Measurements from ENCODE around the gene POLRMT. TPM values are rescaled to one million over a fixed set of nuclear protein-coding genes. Genes with fewer than 3 reads are reported as not detected.

POLRMT gene
- total RNA-seq, 1 donor from 2014 or later, result 35.5 TPM

DNA sequence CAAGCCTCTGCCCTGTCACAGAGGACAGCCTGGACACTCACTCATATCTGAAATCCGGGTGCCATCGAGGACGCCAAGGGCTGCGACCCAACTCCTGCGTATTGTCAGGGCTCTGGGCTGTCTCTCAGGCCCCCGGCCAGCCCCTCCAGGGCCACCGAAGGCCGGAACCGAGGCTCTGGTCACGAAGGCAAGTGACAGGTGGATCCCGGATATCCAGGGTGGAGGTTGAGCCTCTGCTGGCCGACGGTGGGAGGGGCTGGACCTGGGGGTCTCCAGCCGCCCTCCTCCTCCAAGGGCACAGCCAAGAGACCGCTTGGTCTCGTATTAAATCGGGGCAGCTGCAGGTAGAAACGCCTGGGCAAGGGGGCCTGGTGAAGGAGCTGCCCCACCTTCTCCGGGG is 24.3 kb upstream of the POLRMT start:
- H3K36me3 Mint-ChIP-seq (ENCODE audit: low read depth), result no peaks in the 10 kb centered on the region
- DNase-seq (ENCODE audit: low spot score), result no peak
- H3K27me3 Mint-ChIP-seq (ENCODE audit: low read depth), result no peaks in the 10 kb centered on the region
- TF ChIP-seq, protein P1, sequence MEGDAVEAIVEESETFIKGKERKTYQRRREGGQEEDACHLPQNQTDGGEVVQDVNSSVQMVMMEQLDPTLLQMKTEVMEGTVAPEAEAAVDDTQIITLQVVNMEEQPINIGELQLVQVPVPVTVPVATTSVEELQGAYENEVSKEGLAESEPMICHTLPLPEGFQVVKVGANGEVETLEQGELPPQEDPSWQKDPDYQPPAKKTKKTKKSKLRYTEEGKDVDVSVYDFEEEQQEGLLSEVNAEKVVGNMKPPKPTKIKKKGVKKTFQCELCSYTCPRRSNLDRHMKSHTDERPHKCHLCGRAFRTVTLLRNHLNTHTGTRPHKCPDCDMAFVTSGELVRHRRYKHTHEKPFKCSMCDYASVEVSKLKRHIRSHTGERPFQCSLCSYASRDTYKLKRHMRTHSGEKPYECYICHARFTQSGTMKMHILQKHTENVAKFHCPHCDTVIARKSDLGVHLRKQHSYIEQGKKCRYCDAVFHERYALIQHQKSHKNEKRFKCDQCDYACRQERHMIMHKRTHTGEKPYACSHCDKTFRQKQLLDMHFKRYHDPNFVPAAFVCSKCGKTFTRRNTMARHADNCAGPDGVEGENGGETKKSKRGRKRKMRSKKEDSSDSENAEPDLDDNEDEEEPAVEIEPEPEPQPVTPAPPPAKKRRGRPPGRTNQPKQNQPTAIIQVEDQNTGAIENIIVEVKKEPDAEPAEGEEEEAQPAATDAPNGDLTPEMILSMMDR (IDR thresholded peaks at IDR 0.05), result no peak
- H3K9me3 Mint-ChIP-seq (ENCODE audit: low read depth), result no peaks in the 10 kb centered on the region
- peaks cover 24% of the 10 kb centered on the region for H3K4me1 Mint-ChIP-seq (ENCODE audit: low read depth)
- H3K4me3 Mint-ChIP-seq (ENCODE audit: unreplicated experiment), result no peak overlapping the region
- no peak overlapping the region for H3K27ac Mint-ChIP-seq (ENCODE audit: unreplicated experiment)

DNA sequence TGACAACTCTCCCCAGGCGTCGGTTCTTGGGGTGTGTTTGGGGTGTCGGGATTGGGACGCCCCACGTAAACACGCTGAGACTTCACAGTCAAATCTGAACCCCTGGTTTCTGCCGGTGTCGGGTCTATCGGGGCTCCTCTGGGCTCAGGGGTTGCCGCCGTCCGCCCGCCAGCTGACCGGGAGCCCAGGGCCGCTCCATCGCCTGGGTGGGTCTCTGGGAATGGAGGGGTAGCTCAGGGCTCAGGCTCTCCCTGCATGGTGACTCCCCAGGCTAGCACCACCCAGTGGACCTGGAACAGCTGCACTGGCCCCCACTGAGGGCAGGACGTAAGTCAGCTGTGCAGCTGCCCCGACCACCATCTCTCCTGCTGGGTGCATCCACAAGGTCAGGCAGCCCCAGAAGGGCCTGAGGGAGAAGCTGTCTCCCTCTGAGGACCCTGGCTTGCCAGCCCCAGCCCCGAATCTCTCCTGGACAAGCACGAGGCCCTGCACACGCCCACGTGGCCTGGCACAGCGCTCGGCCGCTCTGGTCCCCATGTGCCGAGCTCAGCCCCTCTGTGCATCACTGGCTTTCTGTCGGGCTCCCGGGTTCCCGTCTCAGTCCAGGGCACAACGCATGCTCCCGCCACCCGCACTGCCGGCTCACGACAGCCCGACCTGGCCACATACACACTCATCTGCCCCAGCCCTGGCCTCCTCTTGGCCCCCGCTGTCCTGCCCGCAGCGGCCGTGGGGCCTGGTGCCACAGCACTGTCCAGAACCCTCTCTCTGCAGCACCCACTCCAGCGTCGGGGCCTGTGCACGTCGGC is 23.6 kb upstream of the POLRMT start:
- Mint-ChIP-seq H3K27me3 (ENCODE audit: low read depth) (no peaks in the 10 kb centered on the region), H3K4me3 (ENCODE audit: unreplicated experiment) (no peak overlapping the region)

DNA sequence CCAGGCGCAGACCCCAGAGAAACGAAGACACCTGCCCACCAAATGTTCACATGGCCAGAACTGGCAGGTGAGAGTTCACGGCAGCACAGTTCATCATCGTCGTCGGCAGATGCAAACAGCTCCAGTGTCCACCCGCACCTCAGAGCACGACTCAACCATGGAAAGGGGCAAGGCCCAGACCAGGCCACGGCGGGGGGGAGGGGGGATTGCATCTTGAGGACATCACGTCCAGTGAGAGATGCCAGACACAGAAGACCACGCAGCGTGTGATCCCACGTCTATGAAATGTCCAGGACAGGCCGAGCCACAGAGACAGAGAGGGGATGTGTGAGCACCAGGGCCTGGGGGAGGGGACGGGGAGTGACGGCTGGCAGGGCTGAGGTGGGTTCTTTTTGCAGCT is 22.4 kb upstream of the POLRMT start:
- Mint-ChIP-seq H3K36me3 (ENCODE audit: low read depth) (peaks cover 2% of the 10 kb centered on the region), H3K27ac (ENCODE audit: unreplicated experiment) (peak overlapping the region; percentile 74), H3K4me1 (ENCODE audit: low read depth) (peaks cover 10% of the 10 kb centered on the region), H3K9me3 (ENCODE audit: low read depth) (no peaks in the 10 kb centered on the region), H3K4me3 (ENCODE audit: unreplicated experiment) (no peak overlapping the region), H3K27me3 (ENCODE audit: low read depth) (no peaks in the 10 kb centered on the region)
- DNase-seq (ENCODE audit: low spot score), result no peak
- TF ChIP-seq, protein P1 (IDR thresholded peaks at IDR 0.05), result no peak

More for the DNA sequence above, 23.6 kb upstream of the POLRMT start:
- H3K9me3 Mint-ChIP-seq (ENCODE audit: low read depth), result no peaks in the 10 kb centered on the region
- peaks cover 22% of the 10 kb centered on the region for H3K4me1 Mint-ChIP-seq (ENCODE audit: low read depth)
- no peaks in the 10 kb centered on the region for H3K36me3 Mint-ChIP-seq (ENCODE audit: low read depth)
- TF ChIP-seq, protein P1 (IDR thresholded peaks at IDR 0.05), result no peak
- DNase-seq (ENCODE audit: low spot score), result no peak
- no peak overlapping the region for H3K27ac Mint-ChIP-seq (ENCODE audit: unreplicated experiment)

DNA sequence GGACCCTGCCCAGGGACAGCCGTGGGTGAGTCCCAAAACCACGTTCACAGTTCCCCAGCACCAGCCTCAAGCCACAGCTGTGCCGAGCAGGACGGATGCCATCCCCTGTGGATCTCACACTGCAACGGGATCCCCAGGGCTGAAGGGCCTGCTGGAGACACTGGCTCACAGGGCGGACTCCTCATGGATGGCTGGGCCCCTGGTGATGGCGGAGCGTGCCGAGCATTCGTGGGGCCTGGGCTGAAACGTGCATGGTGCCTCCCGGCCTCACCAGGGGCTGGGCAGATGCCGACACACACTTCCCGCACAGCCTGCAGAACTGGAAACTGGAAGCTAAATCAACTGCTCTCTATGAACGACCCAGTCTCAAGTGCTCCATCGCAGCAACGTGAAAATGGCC is 20.1 kb upstream of the POLRMT start:
- Mint-ChIP-seq H3K27me3 (ENCODE audit: low read depth) (no peaks in the 10 kb centered on the region), H3K4me1 (ENCODE audit: low read depth) (no peaks in the 10 kb centered on the region), H3K4me3 (ENCODE audit: unreplicated experiment) (no peak overlapping the region), H3K27ac (ENCODE audit: unreplicated experiment) (no peak overlapping the region), H3K36me3 (ENCODE audit: low read depth) (peaks cover 5% of the 10 kb centered on the region), H3K9me3 (ENCODE audit: low read depth) (no peaks in the 10 kb centered on the region)
- TF ChIP-seq, protein P1 (IDR thresholded peaks at IDR 0.05), result no peak
- no peak for DNase-seq (ENCODE audit: low spot score)

DNA sequence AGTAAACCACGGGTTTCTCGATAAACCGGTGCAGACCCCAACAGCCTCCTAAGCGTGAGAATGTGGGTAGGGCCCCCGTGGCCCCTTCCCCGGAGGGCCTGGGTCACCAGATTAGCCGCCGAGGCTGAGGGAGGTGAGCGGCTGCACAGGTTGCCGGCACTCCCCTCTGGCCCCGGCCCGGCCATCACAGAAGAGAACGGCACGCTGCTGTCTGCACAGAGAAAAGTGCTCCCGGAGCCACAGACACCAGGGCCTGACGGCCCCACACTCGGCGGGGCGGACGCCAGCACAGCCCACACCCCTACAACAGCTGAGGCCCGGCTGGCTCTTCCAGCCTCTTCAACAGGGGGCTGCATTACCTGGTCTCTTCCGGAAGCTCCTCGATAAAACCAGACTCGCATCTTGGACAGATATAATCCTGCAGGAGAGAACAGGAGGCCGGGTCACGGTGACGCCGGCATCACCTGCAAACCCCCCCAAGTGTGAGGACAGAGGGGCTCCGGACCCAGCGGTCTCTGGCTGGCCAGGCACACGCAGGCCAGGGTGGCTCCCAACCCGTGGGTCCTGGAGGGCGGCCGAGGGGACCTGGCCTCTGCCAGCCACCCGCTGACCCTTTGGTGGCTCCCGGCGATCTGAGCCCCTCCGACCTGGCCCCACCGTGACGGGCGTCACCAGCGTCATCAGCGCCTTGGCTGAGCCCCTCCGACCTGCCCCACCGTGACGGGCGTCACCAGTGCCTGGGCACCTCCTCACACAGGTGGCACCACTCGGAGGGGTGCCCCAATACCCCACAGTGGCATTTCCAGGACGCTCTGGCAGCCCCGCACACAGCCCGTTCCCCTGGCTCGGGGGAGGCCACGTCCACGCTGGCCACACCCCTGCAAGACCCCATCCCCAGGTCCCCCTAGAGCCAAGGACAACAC is 19.4 kb upstream of the POLRMT start:
- TF ChIP-seq, protein P1 (IDR thresholded peaks at IDR 0.05), result no peak
- Mint-ChIP-seq H3K4me3 (ENCODE audit: unreplicated experiment) (no peak overlapping the region), H3K4me1 (ENCODE audit: low read depth) (no peaks in the 10 kb centered on the region), H3K9me3 (ENCODE audit: low read depth) (no peaks in the 10 kb centered on the region), H3K36me3 (ENCODE audit: low read depth) (peaks cover 5% of the 10 kb centered on the region), H3K27me3 (ENCODE audit: low read depth) (no peaks in the 10 kb centered on the region), H3K27ac (ENCODE audit: unreplicated experiment) (no peak overlapping the region)
- peak; percentile 86 for DNase-seq (ENCODE audit: low spot score)

Data from chondrocyte (in vitro differentiated cells).